GM19397 (cell line): ENCODE measurements around the gene ZNF678.

Experiments
- ATAC-seq: cut with Tn5 transposase; IDR thresholded peaks from one replicate; pipeline ENCODE4 v1.9.1; 2021; ENCODE audit warnings: mild to moderate bottlenecking, moderate library complexity; ENCODE audit not compliant: unreplicated experiment

ZNF678 gene

DNA sequence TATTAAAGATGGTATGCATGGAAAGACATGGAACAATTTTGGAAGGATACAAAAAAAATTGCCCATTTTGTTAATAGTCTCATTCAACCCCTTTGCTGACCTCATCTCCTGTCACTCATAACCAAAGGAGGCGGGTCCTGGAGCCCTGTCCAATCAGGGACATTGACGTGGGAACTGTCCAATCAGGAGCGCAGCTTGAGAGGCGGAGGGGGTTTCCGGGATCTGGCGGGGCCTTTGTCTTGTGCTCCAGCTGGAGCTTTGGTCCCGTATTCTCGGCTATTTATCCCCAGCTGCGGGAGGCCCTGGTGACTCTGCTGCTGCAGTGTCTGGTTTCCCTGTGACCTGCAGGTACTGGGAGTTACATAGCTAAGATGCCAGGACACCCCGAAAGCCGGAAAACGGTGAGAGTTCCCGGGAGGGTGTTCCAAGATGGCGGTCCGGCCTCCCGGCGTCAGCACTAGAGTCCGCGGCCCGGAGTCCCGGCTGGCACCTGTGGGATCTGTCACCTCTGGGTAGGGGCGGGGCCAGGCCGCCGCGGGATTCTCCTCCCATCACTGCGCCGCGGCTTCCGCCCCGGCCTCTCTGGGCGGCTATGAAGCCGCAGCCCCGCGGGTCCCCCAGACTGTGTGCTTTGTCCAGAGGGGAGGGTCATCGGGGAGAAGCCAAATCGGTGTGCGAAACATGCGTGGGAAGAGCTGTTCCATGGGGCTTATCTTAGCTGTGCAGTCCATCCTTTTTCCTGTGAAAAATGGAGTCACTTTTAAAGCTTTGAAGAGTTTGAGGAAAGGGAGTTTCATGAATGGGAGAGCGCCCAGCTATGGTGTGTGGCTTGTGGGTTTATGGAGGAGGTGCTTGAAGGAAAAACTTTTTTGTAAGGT is at the start of gene ZNF678:
ZNF678 (plus strand) TSS at position 233 of the 878 bp plus-strand sequence. CDS start 87,436 bp downstream, outside the sequence.
- peak; percentile 93 for ATAC-seq

DNA sequence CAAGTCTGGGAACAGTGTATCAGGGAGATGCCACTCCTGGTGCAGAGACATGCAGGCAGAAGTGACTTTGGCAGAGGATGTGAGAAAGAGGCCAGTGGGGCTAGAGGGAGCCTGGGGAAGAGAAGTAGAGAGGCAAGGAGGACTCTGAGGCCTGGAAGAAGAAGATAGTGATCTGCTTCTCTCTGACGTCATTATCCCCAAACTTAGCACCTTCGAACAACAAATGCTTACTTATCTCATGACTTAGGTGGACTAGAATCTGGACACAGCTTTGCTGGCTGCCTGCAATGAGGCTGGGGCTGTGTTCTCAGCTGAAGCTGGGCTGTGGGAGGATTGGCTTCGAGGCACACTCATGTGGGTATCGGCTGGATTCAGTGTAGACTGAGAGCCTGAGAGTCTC is 44.5 kb upstream of the ZNF678 start:
- no peak for ATAC-seq

DNA sequence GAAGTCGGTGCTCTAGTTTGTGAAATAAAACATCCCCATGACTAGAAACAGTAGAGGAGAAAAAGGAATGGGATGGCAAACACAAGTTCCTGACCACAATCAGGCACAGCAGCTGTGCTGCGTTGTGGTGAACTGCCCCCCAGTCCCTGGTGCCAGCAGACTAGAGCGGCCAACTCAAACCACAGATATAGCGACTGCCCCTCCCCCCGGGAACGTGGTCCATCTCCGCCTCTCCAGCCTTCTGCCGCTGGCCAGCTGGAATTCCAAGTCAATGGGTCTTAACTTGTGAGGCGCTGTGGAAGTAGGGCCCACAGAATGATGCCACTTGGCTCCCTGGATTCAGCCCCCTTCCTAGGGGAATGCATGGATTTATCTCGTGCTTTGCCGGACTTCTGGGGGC is 41.6 kb upstream of the ZNF678 start:
- ATAC-seq: no peak

DNA sequence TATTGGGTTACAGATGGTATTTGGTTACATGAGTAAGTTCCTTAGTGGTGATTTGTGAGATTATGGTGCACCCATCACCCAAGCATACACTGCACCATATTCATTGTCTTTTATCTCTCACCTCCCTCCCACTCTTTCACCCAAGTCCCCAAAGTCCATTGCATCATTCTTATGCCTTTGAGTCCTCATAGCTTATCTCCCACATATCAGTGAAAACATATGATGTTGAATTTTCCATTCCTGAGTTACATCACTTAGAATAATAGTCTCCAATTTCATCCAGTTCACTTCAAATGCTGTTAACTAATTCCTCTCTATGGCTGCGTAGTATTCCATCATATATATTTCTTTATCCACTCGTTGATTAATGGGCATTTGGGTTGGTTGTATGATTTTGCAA is 36.8 kb upstream of the ZNF678 start:
- no peak for ATAC-seq

DNA sequence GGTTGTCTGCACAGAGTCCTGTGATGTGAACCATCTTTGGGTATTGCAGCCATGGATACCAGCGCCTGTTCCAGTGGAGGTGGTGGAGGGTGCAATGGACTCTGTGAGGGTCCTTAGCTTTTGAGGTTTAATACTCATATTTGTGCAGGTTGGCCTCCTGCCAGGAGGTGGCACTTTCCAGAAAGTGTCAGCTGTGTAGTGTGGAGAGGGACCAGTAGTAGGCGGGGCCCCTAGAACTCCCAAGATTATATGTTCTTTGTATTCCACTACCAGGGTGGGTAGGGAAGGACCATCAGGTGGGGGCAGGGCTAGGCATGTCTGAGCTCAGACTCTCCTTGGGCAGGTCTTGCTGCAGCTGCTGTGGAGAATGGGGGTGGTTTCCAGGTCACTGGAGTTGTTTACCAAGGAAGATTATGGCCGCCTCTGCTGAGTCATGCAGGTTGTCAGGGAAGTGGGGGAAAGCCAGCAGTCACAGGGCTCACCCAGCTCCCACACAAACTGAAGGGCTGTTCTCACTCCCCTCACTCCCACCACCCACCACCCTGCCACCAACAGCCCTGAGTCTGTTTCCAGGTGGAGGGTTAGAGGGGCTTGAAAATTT is 31.2 kb upstream of the ZNF678 start:
- no peak for ATAC-seq

DNA sequence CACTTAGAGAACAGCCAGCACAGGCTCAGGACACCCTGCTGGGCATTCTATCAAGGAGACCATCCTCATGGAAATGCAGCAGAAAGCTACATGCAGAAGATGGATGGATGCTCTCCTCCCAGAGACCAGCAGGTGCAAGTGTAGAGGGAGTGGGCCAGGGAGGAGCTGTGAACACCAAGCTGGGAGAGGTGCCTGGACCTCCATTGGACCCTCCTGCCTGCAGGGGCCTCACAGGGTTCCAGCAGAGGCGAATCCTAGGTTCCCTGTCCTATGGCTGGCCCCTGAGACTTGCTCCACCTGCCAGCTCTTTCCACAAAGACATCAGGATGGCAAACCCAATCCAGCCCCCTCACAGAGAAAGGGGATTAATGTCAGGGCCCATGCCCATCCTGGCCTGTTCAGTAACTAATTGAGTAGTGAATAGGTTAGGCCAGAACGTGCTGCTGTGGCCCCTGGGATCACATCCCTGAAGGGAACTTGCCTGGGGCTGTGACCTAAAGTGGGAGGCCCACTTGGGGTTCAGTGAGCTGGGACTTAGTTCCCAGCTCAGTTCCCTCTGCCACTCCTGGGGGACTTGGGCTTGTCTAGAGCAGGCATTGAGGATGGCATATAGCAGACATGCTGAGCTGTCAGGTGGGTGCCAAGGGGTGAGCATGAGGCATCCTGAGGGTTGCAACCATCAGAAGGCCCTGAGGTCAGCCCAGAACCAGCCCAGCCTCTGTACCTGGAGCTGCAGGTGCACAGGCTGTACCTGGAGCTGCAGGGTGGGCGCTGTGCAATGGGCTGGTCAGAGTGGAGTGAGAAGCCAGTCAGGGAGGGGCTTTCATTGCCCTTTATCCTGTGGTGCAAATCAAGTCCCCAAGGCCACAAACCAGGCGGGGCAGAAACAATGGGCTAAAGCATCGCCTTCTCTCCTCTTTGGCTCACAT is 22.9 kb upstream of the ZNF678 start:
- no peak for ATAC-seq

DNA sequence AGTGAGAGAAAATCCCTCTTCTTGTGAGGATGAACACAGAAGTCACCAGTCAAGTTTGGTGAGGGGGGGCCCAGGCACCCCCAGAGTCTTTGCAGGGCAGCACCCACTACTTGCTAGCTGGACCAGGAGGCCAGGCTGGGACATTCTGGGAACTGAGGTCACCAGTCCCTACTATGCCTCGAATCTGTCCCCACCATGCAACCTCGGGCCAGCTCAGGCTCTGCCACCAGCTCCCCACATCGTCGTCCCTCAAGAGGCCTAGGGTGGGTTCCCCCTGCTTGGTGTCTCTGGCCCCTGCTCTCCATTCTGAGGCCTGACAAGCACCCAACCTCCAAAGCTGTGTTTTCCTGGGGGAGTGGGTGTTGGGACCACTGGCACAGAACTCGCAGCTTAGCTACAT is 22.2 kb upstream of the ZNF678 start:
- no peak for ATAC-seq

DNA sequence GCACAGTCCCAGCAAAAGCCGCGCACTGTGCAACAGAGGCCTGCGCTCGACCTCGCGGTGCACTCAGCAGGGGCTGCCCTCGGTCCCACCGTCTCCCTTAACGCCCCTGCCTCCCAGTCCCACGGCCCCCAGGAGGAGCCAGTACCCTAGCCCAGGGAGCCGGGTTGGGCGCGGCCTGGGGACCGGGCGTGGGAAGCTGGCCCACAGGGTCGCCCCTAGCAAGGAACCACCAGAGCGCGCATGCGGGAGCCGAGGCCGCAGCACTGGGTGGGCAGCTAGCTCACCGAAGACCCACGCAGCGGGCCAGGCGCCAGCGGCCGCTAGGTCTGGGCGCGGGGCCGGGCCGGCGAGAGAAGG is 21.6 kb upstream of the ZNF678 start:
- ATAC-seq: no peak

DNA sequence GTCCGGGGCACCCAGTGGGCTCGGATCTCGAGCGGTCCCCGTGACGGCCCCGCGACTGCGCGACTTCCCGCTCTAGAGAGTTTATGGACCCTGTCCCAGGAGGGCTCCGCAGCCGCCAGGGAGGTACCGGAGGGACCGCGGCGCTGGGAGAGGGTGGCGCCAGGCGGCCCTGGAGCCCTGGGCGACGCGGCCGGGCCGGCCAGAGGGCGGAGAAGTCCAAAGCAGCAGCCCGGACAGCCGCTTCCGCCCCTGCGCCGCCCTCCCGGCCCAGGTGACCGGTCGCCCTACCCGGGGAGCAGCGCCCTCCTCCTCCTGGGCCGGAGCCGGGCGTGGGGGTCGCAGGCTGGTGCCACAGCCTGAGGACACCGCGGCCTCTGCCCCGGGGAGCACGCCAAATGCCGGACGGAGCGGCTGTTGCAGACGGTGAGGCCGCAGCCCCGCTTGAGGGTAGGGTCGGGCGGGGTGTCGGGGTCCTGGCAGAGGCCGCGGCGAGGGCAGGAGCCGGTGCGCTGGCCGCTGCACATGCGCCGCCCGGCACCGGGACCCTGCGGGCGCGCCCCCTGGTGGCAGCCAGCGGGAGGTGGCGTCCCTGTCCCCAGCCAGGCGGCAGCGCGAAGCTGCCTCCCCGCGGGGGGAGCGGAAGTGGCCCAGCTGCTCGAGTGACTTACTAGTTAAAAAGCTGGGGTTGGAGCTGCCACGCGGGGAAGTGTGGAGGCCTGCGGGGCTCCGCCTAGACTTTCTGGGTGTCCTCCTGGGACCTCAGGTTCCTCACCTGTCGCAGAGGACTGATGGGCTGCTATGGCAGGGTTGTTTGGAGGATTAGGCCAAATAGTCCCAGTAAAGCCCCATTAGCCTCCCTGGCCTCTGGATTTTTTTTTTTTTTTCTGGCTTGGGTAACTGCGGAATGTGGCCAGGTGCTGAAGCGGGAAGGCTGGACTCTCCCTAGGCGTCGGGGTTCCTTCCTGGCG is 20.9 kb upstream of the ZNF678 start:
- peak; percentile 95 for ATAC-seq

DNA sequence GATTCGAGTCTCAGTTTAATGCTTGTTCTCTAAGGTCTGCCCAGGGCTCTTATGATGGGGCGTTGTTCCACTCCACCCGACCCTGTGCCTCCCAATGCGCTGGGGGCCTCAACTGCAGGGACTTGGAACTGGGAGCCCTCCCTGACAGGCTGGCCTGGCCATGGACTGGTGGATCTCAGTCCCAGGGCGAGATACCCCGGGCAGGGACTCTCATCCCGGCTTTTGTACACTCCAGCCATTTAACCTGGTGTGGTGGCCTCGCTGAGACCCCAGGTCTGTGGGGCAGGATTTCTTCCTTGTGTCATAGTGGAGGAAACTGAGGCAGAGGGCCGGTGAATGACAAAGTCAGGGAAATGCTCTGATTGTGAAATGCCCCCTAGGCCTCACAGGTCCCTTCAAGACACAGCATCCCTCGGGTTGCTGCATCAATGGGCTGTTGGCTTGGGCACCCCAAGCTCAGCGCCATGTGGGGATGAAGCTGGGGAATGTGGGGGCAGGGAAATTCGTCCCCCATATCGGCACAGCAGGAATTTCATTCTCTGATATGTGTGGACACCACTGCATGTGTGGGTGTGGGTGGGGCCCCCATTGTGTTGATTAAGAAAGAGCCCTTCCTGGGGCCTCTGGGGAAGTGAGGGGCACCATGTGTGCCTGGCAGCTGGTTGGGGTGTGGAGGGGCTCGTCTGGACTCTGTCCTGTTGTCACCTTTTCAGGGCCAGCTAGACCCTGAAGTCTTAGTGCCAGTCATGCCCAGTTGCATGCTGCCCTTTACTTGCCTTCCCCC is 19.9 kb upstream of the ZNF678 start:
- no peak for ATAC-seq

DNA sequence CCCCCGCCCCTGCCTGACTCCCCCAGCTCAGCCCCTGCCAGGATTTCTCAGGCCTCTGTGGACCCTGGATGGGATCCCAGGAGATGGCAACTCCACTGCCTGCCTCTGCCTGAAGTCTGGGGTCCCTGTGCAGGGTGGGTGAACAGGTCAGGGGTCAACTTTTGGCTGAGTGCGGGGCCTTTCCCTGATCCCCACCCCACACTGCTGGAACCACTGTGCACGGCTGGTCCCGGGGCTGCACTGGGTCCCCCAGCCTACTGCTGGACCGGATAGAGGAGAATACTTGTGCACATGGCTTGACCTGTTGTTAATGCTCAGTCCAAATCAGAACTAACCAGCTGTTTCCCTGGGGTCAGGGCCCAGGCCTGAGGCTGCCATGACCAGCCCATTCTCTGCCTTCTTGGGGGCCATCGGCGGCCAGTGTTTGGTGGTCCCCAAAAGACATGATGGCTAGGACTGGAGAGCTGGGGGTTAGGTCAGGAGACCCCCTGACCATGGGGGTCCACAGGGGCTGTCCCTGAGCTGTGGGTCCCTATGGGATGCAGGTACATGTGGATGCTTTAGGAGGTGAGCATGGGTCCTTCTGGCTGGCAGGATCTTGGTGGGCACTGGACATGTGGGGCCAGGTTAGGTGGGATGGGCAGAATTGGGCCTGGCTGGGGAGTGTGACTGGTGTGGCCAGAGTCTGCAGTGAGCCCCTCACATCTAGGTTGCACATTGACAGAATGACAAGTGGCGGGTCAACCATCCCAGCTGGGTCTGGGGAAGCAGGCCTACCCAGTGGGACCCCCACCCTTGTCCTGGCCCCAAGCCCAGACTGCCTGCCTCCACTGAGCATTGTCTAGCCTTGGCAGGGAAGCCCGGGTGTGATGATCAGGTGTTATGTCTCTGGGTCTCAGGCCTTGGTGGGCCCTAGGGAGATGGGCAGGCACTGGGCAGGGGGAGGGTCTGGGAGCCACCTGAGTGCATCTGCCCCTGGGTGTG is 19.0 kb upstream of the ZNF678 start:
- ATAC-seq: no peak

DNA sequence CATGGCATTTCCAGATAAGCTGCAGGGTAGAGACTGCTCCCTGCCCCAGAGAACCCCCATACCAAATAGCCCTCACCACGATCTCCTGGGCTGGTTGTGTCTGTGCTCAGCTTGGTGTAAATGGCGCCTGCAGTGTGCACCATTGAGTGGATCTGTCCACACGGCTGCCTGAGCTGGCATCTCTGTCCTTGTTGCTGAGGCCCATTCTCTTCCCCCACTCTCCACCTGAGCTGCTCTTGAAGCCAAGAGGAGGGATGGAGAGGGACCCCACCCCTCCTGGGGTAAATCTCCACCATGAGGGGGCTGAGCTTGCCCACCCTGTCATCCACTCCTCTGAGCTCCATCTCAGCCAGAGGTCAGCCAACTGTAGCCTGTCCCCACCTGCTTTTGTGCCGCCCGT is 18.0 kb upstream of the ZNF678 start:
- no peak for ATAC-seq

DNA sequence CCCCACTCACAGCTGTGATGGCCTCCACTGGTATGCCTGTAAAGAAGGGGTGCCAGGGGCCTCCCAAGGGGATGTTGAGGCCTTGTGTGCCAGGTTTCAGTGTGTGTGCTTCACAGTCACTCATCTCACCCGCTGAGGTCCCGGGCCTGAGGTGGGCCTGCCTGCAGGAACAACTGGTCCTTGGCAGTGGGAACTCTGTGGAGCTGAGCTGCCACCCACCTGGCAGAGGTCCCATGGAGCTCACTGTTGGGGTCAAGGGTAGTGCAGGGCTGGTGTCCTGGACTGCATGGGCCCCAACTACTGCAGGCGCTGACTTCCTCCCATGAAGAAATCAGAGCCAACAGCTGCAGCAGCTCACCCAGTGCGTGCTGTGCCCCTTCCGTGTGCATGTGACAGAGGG is 17.3 kb upstream of the ZNF678 start:
- ATAC-seq: no peak

DNA sequence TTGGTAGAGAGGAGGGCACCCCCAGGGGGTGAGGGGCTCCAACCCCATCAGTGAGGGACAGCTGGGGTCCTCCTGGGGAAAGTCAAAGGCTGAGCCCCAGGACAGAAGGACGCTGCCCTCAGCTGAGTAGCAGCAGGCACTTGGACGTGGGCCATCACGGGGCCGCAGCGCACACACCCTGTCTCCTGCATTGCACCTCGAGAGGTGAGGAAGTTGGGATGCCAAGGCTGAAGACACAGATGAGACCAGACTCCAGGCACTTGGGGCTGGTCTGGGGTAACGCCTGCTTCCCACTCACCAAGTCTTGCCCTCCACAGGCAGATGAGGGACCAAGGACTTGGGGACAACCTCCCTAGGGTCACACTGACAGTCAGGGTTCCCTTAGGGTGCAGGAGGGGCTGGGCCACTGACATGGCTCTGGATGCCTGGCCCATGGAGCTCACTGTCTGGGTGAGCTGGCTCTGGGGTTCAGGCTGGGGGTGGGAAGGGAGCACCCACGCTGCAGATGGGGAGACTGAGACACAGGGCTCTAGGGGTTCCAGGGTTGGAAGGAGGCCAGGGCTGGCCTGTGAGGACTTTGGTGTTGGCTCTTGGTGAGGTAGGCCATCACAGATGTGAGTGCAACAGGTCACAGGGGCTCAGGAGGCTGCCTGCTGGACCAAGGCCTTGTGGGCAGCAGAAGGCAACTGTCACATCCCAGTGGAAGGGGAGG is 16.6 kb upstream of the ZNF678 start:
- ATAC-seq: no peak

DNA sequence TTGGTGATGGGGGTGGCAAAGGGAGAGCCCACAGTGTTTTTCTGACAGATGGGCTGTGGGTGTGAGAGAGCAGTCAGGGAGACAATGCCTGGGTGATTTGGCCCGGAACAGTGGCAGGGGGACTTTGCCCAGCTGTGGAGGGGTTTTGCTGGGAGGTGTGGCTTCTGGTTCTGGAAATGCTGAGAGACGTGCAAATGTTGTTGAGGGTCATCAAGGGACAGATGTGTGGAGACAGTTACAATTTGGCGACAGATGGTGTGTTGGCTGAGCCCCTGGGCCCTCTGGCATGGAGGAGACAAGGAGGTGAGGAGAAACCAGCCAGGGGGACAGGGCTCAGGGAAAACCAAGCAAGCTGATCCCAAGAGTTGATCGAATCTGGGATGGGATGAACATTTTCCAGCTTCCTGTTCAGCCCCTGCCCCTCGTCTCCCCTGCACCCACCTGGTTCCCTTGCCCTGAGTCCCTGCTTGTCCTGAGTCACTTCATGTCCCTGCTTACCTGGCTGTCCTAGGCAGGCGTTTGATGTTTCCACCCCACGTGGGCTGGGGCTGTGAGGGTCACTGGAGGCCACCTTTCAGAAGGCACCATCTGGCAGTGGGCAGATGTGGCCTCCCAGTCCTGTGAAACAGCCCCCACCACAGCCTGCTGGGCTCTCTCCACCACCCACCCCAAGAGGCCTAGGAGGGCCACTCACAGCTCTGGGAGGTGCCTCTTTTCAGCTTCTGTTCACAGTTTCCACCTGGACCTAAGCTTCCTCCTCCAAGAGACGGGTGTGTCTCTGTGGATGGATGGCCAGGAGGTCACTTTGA is 15.8 kb upstream of the ZNF678 start:
- no peak for ATAC-seq

DNA sequence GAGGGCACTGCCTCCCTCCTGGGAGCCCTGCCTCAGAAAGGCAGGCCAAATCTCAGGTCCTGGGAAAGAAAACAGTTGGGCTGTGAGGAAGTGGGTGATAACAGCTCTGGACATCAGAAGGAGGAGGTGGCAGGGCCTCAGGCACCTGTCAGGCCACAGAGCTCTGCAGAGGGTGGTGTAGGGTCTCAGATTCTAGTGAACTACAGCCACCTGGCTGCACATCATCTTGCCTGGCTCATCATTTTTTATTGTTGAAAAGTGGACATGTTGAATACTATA is 15.3 kb upstream of the ZNF678 start:
- ATAC-seq: no peak

DNA sequence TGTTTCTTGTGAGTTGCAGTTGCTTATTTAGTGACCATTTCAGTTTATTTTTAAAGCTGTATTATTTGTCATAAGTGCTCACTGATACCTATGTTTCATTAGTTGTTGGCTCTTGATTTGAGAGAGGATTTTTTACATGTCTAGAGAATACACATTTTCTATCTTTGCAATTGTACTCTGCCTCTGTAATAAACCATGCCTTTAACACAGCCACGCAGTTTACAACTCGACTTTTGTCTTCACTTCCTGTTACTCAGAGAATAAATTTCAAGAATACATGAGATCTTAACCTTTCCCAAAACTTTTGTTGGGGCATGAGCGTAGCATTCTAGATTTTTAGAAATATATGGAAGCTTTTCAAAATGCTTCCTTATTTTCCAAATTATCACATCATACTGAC is 14.9 kb upstream of the ZNF678 start:
- ATAC-seq: no peak
